COR-L47 (cell line): ENCODE measurements around the gene GALNT11.
"Not testable (repeated sequence)": the region's sequence is repeated elsewhere in the genome, so short reads cannot be mapped to it uniquely, and the experiment has no call there.

Experiments
- DNase-seq: peaks from one replicate; lab custom pipeline; 2025; lab: John Stamatoyannopoulos, UW

GALNT11 gene

DNA sequence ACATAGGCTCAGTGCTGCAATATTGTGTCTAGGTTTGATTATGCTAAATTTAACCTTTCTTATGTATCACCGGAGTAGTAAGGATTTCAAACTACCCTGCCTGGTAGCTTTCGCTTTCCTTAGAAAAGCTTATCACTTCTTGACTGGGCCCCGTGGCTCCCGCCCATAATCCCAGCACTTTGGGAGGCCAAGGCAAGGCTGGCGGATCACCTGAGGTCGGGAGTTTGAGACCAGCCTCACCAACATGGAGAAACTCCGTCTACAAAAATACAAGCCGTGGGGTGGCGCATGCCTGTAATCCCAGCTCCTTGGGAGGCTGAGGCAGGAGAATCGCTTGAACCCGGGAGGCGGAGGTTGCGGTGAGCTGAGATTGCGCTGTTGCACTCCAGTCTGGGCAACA, 49.9 kb downstream of the GALNT11 start:
- DNase-seq = not testable (repeated sequence)

DNA sequence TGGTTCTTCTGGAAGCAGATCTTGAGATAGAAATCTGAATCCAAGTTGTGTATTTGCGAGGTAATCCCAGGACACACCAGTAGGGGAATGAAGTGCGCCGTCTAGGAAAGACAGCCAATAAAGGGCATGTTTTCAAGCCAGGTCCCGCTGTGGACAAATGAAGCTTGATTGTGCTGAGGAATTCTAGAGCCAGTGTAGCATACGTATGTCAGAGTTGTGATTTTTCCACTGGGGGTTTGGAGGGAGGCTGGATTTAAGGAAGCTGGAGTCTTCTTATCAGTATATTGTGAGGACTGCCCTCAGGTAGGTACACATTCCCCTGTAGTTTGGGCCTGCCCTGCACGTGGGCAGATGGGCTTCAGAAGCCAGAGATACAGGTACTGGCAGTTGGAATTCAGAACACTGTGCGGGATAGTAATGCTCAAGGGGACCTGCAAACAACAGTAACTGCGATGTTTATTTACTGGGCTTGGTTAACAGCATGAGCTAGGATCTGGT, 50.9 kb downstream of the GALNT11 start:
- DNase-seq = peak; percentile 14

DNA sequence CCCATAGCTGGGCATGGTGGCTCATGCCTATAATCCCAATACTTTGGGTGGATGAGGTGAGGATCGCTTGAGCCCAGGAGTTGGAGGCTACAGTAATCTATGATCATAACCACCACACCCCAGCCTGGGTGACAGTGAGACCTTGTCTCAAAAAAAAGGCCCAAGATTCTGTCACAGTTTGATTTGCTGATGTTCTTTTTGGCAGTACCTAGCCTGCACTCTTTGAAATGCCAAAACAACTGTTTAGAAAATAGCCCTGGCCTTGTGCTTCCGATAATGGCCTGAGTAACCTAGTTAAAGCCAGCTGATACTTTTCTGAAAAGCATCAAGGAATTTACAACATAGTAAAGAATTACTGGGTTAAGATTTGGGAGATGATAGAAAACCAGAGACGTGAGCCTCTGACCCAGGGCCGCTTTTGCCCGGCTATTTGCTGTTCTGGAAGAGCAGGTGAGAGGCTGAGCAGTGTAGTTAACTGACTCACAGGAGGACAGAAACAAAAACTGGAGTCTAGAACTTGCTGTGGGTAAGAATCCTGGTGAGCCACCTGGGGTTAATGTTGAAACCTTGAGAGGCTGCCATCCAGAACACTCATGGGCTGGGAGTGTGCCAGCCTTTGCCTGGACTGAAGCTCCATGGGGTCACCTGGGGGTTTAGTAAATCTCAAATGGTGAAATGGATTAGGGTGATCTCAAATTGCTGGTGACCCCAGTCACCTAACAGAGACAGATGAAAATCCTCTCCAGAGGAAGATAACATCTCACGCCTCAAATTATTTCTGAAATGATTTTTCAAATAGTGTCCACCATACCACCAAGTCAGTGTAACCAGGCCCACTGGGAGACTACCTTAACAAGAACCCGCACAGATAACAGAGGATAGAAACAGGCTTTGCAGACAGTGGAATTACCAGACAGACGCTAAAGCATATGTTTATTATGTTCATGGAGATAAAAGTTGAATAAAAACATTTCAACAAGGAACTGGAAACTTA, 51.8 kb downstream of the GALNT11 start:
- DNase-seq = no peak

DNA sequence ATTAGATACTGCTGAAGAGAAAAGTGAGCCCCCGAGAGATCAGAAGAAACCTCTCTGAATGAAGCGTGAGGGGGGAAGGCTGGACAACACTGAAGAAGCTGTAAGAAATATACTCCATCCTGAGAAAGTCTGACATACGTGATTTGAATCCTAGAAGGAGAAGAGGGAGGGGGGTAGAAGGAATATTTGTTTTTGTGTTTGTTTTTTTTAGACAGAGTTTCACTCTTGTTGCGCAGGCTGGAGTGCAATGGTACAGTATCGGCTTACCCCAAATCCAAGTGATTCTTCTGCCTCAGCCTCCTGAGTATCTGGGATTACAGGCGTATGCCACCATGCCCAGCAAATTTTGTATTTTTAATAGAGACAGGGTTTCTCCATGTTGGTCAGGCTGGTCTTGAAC, 52.6 kb downstream of the GALNT11 start:
- no peak for DNase-seq

DNA sequence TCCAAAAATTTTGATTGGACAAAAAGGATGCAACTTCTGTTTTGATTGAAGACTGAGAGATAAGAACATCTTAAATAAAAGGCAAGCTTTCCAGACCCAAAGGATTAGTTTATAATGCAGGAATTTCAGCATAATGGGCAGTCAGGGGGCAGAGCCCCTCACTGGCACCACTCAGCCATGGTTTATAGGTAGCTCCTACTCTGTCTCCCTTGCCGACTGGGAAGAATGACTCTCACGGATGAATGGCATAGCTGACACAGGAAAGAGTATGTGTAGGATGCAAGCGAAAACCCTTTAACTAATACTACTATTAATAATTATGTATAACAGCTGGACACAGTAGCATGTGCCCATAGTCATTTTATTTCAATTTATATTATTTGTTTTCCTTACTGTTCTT, 53.3 kb downstream of the GALNT11 start:
- no peak for DNase-seq

DNA sequence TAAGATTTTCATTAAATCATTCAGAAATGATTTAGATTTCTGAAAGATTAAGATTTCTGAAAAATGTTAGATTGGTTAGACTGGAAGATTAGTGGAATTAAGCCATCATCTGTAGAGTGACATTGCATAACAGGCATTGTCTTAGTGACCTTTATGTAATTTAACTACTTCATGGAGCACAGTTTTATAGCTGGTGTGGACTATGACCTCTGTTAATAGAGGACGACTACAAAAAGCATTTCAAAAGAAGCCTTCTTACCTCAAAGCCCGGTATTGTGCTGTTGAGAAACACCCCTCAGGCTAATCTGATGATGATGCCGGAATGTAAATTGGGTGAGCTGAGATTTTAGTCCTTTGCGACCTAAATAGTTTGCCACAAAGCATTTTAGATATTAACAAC, 55.6 kb downstream of the GALNT11 start:
- no peak for DNase-seq

DNA sequence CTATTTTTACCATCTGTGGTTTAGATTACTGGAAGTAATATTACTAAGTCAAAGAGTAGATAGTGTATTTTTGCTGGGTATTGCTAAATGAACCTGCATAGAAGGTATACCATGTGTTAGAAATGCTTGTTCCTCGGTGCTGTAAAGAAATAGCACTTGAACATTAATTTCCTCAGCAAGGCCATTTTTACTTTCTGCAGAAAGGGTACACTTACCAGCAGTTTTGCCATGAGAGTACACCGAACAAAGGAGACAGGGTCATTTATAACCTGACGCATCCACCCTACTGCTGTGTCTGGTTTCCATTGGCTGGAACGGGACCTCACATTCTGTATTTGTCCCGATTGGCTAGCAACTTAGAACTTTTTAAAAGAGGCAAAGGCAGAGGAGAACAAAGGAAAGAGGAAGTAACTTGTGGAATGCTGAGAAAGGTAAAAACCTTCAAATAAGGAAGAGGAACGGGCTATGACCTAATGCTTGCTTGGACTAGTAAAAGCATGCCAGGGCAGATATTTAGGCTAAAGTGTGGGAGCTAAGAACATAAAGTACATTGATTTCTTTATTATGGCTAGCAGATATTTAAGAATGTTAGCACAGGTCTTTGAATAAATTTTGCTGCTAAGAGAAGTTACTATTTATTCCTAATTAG, 56.7 kb downstream of the GALNT11 start:
- not testable (repeated sequence) for DNase-seq

DNA sequence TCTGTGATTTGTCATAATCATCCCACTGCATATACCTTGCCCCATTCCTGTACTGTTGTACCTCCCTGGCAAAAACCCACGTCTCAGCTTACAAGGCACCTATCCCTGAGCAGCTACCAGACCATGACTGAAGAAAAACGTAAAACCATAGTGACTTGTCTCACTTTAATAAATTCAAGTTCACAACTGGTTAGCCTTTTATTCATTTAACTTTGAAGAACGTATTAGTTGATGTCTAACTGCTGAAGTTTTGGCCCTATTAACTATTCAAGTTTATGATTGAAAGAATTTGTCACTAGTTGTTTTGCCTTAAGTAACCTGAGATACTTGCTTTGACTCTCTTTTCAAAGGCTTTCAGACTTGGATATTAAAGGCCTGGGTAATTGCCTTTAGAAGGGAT, 59.7 kb downstream of the GALNT11 start:
- DNase-seq = no peak

DNA sequence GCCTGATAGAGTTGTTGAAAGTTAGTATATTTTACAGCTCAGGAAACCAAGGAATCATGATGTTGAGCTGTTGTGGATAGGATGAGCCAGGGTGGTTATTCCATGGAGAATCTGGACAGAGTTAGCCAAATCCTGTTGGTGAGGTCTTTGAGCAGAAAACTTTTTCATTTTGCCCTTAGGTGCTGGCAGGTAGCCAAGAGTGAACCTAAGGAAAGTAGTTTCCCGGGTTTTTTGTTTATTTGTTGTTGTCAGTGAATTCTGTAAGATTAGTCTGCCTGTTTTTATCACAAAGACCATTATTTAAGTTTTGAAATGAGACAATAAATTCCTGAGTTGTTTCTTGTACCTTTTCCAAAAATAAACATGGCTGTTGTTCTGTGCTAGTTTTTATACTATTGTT, 61.0 kb downstream of the GALNT11 start:
- DNase-seq = no peak

DNA sequence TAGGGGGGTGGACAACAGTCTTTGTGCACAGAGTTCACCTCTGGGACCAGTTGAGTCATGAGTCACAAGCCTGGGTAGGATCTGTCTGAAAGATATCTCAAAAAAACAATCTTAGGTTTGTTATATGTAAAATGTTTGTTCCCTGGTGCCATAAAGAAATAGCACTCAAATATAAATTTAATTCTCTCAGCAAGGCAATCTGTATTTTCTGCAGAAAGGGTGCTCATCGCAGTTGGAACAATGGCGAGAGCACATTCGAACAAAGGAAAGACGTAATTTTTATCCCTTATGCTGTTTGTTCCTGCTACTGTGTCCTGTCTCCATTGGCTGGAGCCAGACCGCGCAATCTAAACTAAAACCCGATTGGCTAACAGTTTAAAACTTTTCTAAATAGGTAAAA, 63.7 kb downstream of the GALNT11 start:
- no peak for DNase-seq

DNA sequence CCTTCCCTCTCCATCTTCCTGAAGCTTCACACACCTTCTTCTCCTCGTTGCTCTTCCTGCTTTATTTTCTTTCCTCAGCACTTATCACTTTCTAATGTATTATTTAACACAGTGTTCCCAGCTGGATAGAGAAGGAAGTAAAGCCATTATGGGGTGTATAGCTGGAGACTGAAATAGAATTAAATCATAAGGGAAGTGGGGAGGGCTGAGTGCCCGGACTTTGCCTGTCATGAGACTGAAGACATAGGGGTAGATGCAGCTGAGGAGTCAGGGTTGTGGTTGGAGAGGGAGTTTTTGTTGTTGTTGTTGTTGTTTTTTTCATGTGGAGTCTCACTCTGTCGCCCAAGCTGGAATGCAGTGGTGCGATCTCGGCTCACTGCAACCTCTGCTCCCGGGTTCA, 65.3 kb downstream of the GALNT11 start:
- no peak for DNase-seq

DNA sequence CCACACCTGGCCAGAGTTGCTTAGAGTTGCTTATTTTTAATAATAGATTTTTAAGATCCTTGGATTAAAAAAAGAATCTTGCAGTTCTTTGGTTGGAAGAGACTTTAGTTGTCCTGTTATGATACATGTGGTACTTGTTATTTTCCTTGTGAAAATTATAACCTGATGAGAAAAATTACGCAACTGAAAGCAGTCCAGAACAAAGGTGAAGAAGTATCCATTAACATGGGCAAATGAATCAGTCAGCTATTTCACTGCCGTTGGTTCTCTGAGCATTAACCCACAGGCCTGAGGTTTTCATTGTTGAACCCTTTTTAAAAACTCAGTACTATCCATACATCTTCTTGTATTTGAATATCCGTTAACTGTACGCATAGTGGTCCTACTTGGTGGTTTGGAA, 68.2 kb downstream of the GALNT11 start:
- no peak for DNase-seq

DNA sequence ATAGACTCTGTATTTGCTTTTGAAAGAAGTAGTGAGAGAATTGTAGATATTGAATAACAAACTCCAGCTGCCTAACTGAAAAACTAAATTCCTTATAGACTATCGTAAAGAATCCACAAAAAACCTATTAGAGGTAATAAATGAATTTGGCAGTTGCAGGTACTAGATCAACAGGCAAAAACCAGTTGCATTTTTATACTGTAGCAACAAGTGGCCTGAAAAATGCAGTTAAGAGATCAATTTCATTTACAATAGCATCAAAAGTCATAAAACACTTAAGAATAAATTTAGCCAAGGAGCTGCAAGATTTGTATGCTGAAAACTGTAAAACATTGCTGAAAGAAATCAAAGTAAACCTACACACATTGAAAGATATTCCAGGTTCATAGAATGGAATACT, 70.3 kb downstream of the GALNT11 start:
- DNase-seq = no peak

DNA sequence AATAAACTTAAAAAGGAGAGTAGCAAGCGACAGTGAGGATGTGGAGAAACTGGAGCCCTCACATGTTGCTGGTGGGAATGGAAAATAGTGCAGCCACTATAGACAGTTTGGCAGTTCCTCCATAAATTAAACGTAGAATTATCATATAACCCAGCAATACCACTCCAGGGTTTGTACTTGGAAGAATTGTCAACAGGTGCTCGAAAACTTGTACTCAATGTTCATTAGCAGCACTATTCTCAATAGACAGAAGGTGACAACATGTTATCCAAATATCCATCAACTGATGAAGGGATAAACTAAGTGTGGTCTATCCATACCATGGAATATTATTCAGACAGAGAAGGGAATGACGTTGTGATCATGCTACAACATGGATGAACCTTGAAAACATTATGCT, 71.9 kb downstream of the GALNT11 start:
- DNase-seq = no peak

DNA sequence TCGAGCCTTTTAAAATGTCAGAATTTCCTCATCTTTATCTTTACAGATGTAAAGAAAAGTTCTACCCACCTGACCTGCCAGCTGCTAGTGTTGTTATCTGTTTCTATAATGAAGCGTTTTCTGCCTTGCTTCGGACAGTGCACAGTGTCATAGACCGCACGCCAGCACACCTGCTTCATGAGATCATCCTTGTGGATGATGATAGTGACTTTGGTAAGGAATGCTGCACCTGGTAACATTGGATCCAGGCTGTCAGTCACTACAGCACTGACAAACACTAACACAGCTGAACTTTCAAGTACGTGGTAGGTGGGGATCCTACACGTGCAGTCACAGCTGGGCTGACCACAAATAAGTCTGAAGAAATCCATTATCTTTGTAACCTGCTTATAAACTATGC, 77.6 kb downstream of the GALNT11 start:
- DNase-seq = no peak

DNA sequence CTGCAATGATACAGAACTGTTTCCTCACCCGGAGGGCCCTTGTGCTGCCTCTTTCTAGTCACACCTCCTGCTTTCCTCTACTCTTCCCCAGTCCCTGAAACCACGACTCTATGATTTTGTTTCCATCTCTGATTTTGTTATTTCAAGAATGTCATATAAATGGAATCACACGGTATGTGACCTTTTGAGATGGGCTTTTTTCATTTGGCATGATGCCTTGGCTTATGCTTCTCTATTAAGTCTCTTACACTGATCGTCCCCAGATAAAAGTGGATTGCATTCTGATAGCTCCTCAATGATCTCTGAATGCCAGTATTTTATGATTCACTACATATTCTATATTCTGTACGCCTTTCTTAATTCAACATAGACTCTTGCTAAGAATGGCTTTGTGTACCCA, 78.2 kb downstream of the GALNT11 start:
- no peak for DNase-seq

DNA sequence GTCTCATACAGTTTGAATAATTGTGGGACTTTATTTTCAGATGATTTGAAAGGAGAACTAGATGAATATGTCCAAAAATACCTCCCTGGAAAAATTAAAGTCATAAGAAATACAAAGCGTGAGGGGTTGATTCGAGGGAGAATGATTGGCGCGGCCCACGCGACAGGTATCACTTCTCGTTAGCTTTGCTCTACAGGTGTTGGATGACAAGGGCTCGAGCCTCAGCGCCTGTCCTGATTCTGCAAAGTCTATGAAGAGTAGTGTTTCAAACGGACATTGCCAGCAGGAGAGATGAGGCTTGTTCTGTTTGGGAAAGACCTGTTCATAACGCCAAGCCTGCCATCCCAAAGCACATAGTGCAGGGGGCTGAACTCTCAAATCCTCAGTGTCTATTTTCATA, 79.7 kb downstream of the GALNT11 start:
- DNase-seq = no peak

DNA sequence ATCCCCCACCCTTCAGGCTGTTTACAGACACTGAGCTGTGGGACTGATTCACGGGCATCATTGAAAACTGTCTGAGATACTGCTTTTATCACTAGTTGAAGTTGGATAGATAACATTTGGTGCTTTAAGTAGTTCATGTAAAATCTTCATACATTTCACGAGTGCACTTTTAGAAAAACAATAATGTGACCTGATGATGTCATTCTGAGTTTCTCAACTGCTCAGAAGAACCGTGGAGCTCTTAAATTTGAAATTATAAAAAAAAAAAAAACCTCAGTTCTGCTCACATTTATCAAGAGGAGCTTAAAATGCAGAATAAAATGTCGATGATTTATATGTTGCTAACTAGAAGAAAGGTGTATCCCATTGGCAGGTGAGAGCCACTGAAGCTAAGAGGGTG, 81.5 kb downstream of the GALNT11 start:
- DNase-seq = no peak

DNA sequence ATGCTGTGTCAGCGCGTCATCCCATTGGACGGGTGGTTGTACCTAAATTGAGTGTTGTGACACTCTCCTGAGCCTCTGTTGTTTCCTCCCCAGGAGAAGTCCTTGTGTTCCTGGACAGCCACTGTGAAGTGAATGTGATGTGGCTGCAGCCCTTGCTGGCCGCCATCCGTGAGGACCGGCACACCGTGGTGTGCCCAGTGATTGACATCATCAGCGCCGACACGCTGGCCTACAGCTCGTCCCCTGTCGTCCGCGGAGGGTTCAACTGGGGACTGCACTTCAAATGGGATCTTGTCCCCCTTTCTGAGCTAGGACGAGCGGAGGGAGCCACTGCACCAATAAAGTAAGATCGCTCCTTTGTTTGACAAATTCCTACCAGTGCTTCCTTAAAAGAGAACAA, 82.5 kb downstream of the GALNT11 start:
- DNase-seq = no peak

DNA sequence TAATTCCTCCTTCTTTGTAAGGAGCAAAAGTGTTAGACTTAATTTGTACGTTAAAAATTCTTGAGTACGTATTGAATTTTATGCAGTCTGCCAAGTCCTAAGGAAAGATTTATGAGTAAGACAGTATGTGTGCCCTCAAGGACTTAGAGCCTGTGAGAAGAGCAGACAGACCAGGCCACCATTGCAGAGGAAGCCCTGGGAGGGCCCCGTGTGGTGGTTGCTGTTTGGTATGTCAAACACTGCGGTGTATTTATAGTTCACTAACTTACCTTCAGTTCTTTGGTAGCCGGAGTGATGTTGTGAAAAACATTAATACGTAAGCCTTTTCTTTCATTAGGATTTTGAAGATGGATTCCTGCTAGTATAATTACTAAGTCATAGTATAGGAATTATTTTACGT, 82.9 kb downstream of the GALNT11 start:
- no peak for DNase-seq

DNA sequence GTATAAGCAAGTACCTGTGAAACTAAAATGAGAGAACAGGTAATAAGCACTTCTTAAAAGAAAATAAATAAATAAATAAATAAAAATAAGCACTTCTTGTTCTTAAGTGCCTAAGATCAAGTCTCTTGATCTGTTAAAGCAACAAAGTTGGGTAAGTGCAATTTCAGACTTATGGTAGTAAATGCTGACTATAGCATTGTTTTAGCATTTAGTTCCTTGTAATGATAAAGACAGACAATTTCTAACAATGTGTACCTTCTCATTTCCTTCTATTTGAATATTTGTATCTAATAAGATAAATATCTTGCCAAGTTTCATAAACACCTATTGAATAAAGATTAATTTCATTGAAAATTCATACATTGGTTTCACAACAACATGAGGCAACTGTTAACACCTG, 87.4 kb downstream of the GALNT11 start:
- no peak for DNase-seq

DNA sequence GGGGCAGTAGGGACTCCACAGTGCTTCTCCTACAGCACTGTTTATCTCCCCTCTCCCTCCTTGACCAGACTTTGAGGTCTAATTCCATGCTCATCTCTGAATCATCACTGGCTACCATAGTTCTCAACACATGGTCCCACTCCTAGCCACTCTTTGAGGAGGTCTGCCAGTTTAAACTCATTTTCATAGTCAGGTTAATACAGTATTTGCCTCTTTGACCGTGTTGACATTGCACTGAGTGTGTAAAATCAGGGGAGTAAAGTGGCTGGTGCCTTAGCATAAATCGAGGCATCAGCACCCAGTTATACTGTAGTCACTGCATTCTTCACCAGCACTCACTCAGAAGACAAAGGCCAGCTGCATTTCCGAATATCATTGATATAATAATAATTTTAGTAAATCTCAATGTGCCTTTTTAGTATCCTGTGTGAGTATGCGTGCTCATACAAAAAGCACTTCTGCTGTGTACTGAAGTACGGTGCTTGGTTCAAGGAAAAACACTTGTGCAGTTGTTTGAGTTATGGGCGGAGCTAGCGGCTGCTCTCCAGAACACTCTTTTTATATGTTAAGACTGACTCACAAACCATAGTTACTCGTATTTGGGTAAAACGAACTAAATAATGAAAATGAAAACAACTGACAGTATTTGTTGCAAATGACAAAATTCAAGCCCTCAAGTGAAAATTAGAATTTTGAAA, 89.7 kb downstream of the GALNT11 start:
- DNase-seq = no peak

DNA sequence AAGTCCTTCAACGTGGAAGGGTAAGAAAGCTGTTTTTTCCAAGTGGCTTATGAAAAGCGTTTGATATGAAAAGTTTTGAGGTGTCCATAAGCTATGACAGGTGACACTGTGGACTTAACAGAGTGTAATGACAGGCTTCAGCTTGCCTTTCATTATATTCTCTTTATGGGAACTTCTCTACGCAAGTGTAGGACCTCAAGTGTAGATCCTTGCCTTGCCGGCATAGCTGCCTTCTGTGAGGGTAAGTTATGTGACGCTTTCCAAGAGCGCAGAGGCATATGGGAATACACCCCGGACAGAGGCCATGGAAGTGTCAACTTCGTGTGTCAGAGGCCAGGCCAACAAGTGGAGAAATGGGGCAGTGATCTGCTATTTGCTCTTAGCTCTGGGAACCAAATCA, 91.9 kb downstream of the GALNT11 start:
- no peak for DNase-seq
